Neuronal stem cell (in vitro differentiated cells): Measurements from ENCODE around the gene NTN5.

Source experiments
- DNase-seq: peaks from one replicate; pipeline ENCODE4 v3.0.0-alpha.2; 2013; ENCODE audit warnings: low spot score
- H2AFZ ChIP-seq: one replicate; pipeline ENCODE4 v1.6.1; 2013; ENCODE audit warnings: mild to moderate bottlenecking, low read length, inconsistent platforms
- H2AK5ac ChIP-seq: 2 replicates; pipeline ENCODE4 v1.6.1; 2013; ENCODE audit warnings: low read depth, mild to moderate bottlenecking, inconsistent platforms, low read length, moderate library complexity, mixed read lengths
- H2BK120ac ChIP-seq: 2 replicates; pipeline ENCODE4 v1.6.1; 2013; ENCODE audit warnings: low read depth, mild to moderate bottlenecking, inconsistent platforms, low read length, moderate library complexity, mixed read lengths
- H2BK12ac ChIP-seq: one replicate; pipeline ENCODE4 v1.6.1; 2013; ENCODE audit warnings: low read length, inconsistent platforms
- H2BK15ac ChIP-seq: 2 replicates; pipeline ENCODE4 v1.6.1; 2013; ENCODE audit warnings: mild to moderate bottlenecking, low read length, inconsistent platforms, mixed read lengths
- H2BK5ac ChIP-seq: one replicate; pipeline ENCODE4 v1.6.1; 2013; ENCODE audit warnings: inconsistent platforms, mild to moderate bottlenecking, low read length, moderate library complexity
- H3K14ac ChIP-seq: one replicate; pipeline ENCODE4 v1.6.1; 2013; ENCODE audit warnings: low read length, inconsistent platforms
- H3K18ac ChIP-seq: 2 replicates; pipeline ENCODE4 v1.6.1; 2013; ENCODE audit warnings: low read length, inconsistent platforms
- H3K23ac ChIP-seq: 2 replicates; pipeline ENCODE4 v1.6.1; 2013; ENCODE audit warnings: low read depth, mild to moderate bottlenecking, mixed read lengths, low read length, inconsistent platforms; ENCODE audit not compliant: poor library complexity
- H3K27ac ChIP-seq: replicated peaks from 3 replicates; pipeline ENCODE4 v1.5.1; 2013; ENCODE audit warnings: low read length, inconsistent platforms
- H3K27me3 ChIP-seq, 3 experiments: 2 replicates each; pipeline ENCODE4 v1.6.1; 2013; ENCODE audit warnings: low read length in 3 of 3, mild to moderate bottlenecking in 2 of 3, inconsistent platforms in 1 of 3, low read depth in 1 of 3, mixed read lengths in 1 of 3, moderate library complexity in 1 of 3; ENCODE audit not compliant: control insufficient read depth in 3 of 3, insufficient read depth in 3 of 3
- H3K36me3 ChIP-seq, 2 donors: replicated peaks in 1 of 2; 2 replicates each; pipeline ENCODE4 v1.6.1; 2013; ENCODE audit warnings: low read length in 2 of 2; ENCODE audit not compliant: control insufficient read depth in 2 of 2, insufficient read depth in 2 of 2
- H3K4ac ChIP-seq: 2 replicates; pipeline ENCODE4 v1.6.1; 2013; ENCODE audit warnings: inconsistent platforms, mild to moderate bottlenecking, low read length, moderate library complexity
- H3K4me1 ChIP-seq, 2 donors: 1 replicate in 1 of 2; 2 replicates in 1 of 2; pipeline ENCODE4 v1.6.1; 2013; ENCODE audit warnings: low read length in 2 of 2, low read depth in 1 of 2; ENCODE audit not compliant: control insufficient read depth in 2 of 2, insufficient read depth in 1 of 2
- H3K4me2 ChIP-seq: one replicate; pipeline ENCODE4 v1.6.1; 2013; ENCODE audit warnings: mild to moderate bottlenecking, low read length, inconsistent platforms; ENCODE audit not compliant: insufficient read depth, poor library complexity, severe bottlenecking
- H3K4me3 ChIP-seq, 2 donors: 2 replicates each; pipeline ENCODE4 v1.5.1; 2013; ENCODE audit warnings: low read length in 2 of 2, mild to moderate bottlenecking in 2 of 2, inconsistent platforms in 1 of 2, moderate library complexity in 1 of 2
- H3K79me1 ChIP-seq: one replicate; pipeline ENCODE4 v1.6.1; 2013; ENCODE audit warnings: low read depth, mild to moderate bottlenecking, inconsistent platforms, low read length, moderate library complexity
- H3K9ac ChIP-seq: one replicate; pipeline ENCODE4 v1.6.1; 2013; ENCODE audit warnings: mild to moderate bottlenecking, low read depth, low read length, inconsistent platforms; ENCODE audit not compliant: poor library complexity
- H3K9me3 ChIP-seq, 2 donors: replicated peaks in 1 of 2; 2 replicates each; pipeline versions ENCODE3 to v1.6.1; 2013; ENCODE audit warnings: low read length in 2 of 2, mild to moderate bottlenecking in 2 of 2, inconsistent platforms in 1 of 2, low read depth in 1 of 2, mixed read lengths in 1 of 2, moderate library complexity in 1 of 2; ENCODE audit not compliant: control insufficient read depth in 2 of 2, insufficient read depth in 1 of 2
- H4K8ac ChIP-seq: one replicate; pipeline ENCODE4 v1.6.1; 2013; ENCODE audit warnings: low read depth, mild to moderate bottlenecking, inconsistent platforms, low read length, moderate library complexity
- H4K91ac ChIP-seq: one replicate; pipeline ENCODE4 v1.6.1; 2013; ENCODE audit warnings: low read length, low read depth, mild to moderate bottlenecking, inconsistent platforms; ENCODE audit not compliant: poor library complexity
- WGBS, 2 donors: extraction: QIAGEN DNeasy Blood & Tissue Kit; methylation state at CpG; one replicate each; pipeline ENCODE4 v1.1.7; 2013; ENCODE audit warnings: missing lambda C conversion rate in 2 of 2, mixed read lengths in 1 of 2; ENCODE audit not compliant: insufficient read length in 2 of 2, insufficient replicate concordance in 1 of 2; ENCODE audit errors: extremely low coverage in 2 of 2; 5-methylcytosine and 5-hydroxymethylcytosine counted together

NTN5 gene

GRCh38 chr19:48646001-48646721 is 26.7 kb downstream of the NTN5 start, which contains the start of gene CA11:
CA11 (minus strand) TSS chr19:48646187; CDS start chr19:48645632, 555 bp downstream.
- peak within 1 kb of the TSS; percentile 81 for H3K9ac ChIP-seq
- peak within 1 kb of the TSS; percentile 88 for H3K27ac ChIP-seq
- H3K36me3 ChIP-seq, result no peaks in the 10 kb centered on the region
- H4K8ac ChIP-seq, result peak within 1 kb of the TSS; percentile 82
- H3K4me1 ChIP-seq, result peaks cover 10 to 17% of the 10 kb centered on the region in 2 donors
- no peak within 1 kb of the TSS for H4K91ac ChIP-seq
- no peaks in the 10 kb centered on the region for H3K9me3 ChIP-seq
- H2BK15ac ChIP-seq, result peak within 1 kb of the TSS; percentile 32
- H3K18ac ChIP-seq, result peak within 1 kb of the TSS; percentile 68
- no peaks in the 10 kb centered on the region for H3K27me3 ChIP-seq
- H3K4me2 ChIP-seq, result peak within 1 kb of the TSS; percentile 98
- peak within 1 kb of the TSS; percentile 17 for H3K4ac ChIP-seq
- H2AK5ac ChIP-seq, result peak within 1 kb of the TSS; percentile 79
- WGBS, 2 donors, result no CpG with 5 or more reads among the region's 33 CpGs
- peak; percentile 91 for DNase-seq
- H2BK5ac ChIP-seq, result peak within 1 kb of the TSS; percentile 45
- H3K79me1 ChIP-seq, result peaks cover 9% of the 10 kb centered on the region
- peak within 1 kb of the TSS; percentile 71 for H3K14ac ChIP-seq
- H3K23ac ChIP-seq, result peak within 1 kb of the TSS; percentile 89
- H2BK12ac ChIP-seq, result peak within 1 kb of the TSS; percentile 84
- H2AFZ ChIP-seq, result peak within 1 kb of the TSS; percentile 99
- peak within 1 kb of the TSS; percentile 91 for H2BK120ac ChIP-seq
- peak within 1 kb of the TSS; percentile 51 to 73 for H3K4me3 ChIP-seq

- WGBS, 2 donors, result no CpG with 5 or more reads among the region's 6 CpGs
Measured at GRCh38 chr19:48645620-48646000, 27.2 kb downstream of the NTN5 start.

GRCh38 chr19:48644839-48645619 is 27.8 kb downstream of the NTN5 start:
- WGBS, 2 donors, result no CpG with 5 or more reads among the region's 25 CpGs
- H2BK15ac ChIP-seq, result peak overlapping the region; percentile 32
- H3K18ac ChIP-seq, result peak overlapping the region; percentile 68
- H3K4me3 ChIP-seq, result peak overlapping the region; percentile 51 to 73
- peak; percentile 72 for DNase-seq
- H3K14ac ChIP-seq, result no peak overlapping the region
- H3K4me2 ChIP-seq, result peak overlapping the region; percentile 98
- H4K8ac ChIP-seq, result peak overlapping the region; percentile 82
- H3K4me1 ChIP-seq, result peaks cover 10 to 17% of the 10 kb centered on the region in 2 donors
- peak overlapping the region; percentile 99 for H2AFZ ChIP-seq
- peaks cover 9% of the 10 kb centered on the region for H3K79me1 ChIP-seq
- H3K23ac ChIP-seq, result peak overlapping the region; percentile 89
- H2BK12ac ChIP-seq, result peak overlapping the region; percentile 84
- H2BK120ac ChIP-seq, result peak overlapping the region; percentile 91
- H3K4ac ChIP-seq, result peak overlapping the region; percentile 17
- peak overlapping the region; percentile 45 for H2BK5ac ChIP-seq
- H2AK5ac ChIP-seq, result peak overlapping the region; percentile 96
- H3K27me3 ChIP-seq, result no peaks in the 10 kb centered on the region
- peak overlapping the region; percentile 88 for H3K27ac ChIP-seq
- H3K9me3 ChIP-seq, result no peaks in the 10 kb centered on the region
- H4K91ac ChIP-seq, result no peak overlapping the region
- peak overlapping the region; percentile 81 for H3K9ac ChIP-seq
- peaks cover 0 to under 1% of the 10 kb centered on the region in 2 donors for H3K36me3 ChIP-seq

More at GRCh38 chr19:48645620-48646000, 27.2 kb downstream of the NTN5 start:
- Histone ChIP-seq H3K14ac (no peak overlapping the region), H4K8ac (peak overlapping the region; percentile 29), H2BK12ac (no peak overlapping the region), H2BK15ac (peak overlapping the region; percentile 32), H3K4ac (no peak overlapping the region), H3K18ac (peak overlapping the region; percentile 68), H4K91ac (no peak overlapping the region), H3K9me3 (no peaks in the 10 kb centered on the region), H3K27ac (peak overlapping the region; percentile 88), H2AFZ (peak overlapping the region; percentile 99), H3K4me3 (peak overlapping the region; percentile 51 to 73), H2BK120ac (no peak overlapping the region), H3K9ac (peak overlapping the region; percentile 74), H3K36me3 (no peaks in the 10 kb centered on the region), H2BK5ac (peak overlapping the region; percentile 45), H3K4me1 (peaks cover 10 to 17% of the 10 kb centered on the region in 2 donors), H2AK5ac (peak overlapping the region; percentile 79), H3K27me3 (no peaks in the 10 kb centered on the region), H3K79me1 (peaks cover 9% of the 10 kb centered on the region), H3K4me2 (peak overlapping the region; percentile 98), H3K23ac (peak overlapping the region; percentile 89)
- DNase-seq, result no peak
